Measurements from ENCODE around the gene PCDH15.

Gene PCDH15

GRCh38 chr10:54130394-54130793 is 670.6 kb downstream of the PCDH15 start:
- Histone ChIP-seq H3K4me1 (ENCODE audit: control insufficient read depth in 1 of 2, insufficient read depth in 1 of 2, low read depth in 1 of 2, low read length in 1 of 2) (no peaks in the 10 kb centered on the region), H3K4me3 (ENCODE audit: low read depth in 1 of 2, low read length in 1 of 2) (no peak overlapping the region), H3K9me3 (no peaks in the 10 kb centered on the region), H3K36me3 (no peaks in the 10 kb centered on the region), H3K27me3 (no peaks in the 10 kb centered on the region), H3K27ac (no peak overlapping the region)
- no peak for TF ChIP-seq CTCF (IDR thresholded peaks at IDR 0.05)

GRCh38 chr10:54125098-54125747 is 675.8 kb downstream of the PCDH15 start:
- H3K4me3 ChIP-seq (ENCODE audit: low read depth in 1 of 2, low read length in 1 of 2), result no peak overlapping the region
- no peak for TF ChIP-seq CTCF (IDR thresholded peaks at IDR 0.05)
- no peaks in the 10 kb centered on the region for H3K27me3 ChIP-seq
- H3K27ac ChIP-seq, result no peak overlapping the region
- H3K9me3 ChIP-seq, result no peaks in the 10 kb centered on the region
- no peaks in the 10 kb centered on the region for H3K36me3 ChIP-seq
- no peaks in the 10 kb centered on the region for H3K4me1 ChIP-seq (ENCODE audit: control insufficient read depth in 1 of 2, insufficient read depth in 1 of 2, low read depth in 1 of 2, low read length in 1 of 2)

GRCh38 chr10:54124209-54124885 is 676.7 kb downstream of the PCDH15 start:
- H3K27ac ChIP-seq, result no peak overlapping the region
- no peak for TF ChIP-seq CTCF (IDR thresholded peaks at IDR 0.05)
- no peaks in the 10 kb centered on the region for H3K27me3 ChIP-seq

GRCh38 chr10:54120806-54121205 is 680.2 kb downstream of the PCDH15 start:
- Histone ChIP-seq H3K9me3 (no peaks in the 10 kb centered on the region), H3K36me3 (no peaks in the 10 kb centered on the region), H3K4me1 (ENCODE audit: control insufficient read depth in 1 of 2, insufficient read depth in 1 of 2, low read depth in 1 of 2, low read length in 1 of 2) (no peaks in the 10 kb centered on the region), H3K4me3 (ENCODE audit: low read depth in 1 of 2, low read length in 1 of 2) (no peak overlapping the region), H3K27me3 (no peaks in the 10 kb centered on the region), H3K27ac (no peak overlapping the region)
- TF ChIP-seq CTCF (IDR thresholded peaks at IDR 0.05), result no peak

More at GRCh38 chr10:54124209-54124885, 676.7 kb downstream of the PCDH15 start:
- Histone ChIP-seq H3K4me1 (ENCODE audit: control insufficient read depth in 1 of 2, insufficient read depth in 1 of 2, low read depth in 1 of 2, low read length in 1 of 2) (no peaks in the 10 kb centered on the region), H3K9me3 (no peaks in the 10 kb centered on the region), H3K36me3 (no peaks in the 10 kb centered on the region), H3K4me3 (ENCODE audit: low read depth in 1 of 2, low read length in 1 of 2) (no peak overlapping the region)

- H3K4me1 ChIP-seq (ENCODE audit: control insufficient read depth in 1 of 2, insufficient read depth in 1 of 2, low read depth in 1 of 2, low read length in 1 of 2), result no peaks in the 10 kb centered on the region
- H3K27me3 ChIP-seq, result no peaks in the 10 kb centered on the region
- no peak overlapping the region for H3K4me3 ChIP-seq (ENCODE audit: low read depth in 1 of 2, low read length in 1 of 2)
- no peaks in the 10 kb centered on the region for H3K36me3 ChIP-seq
- H3K27ac ChIP-seq, result no peak overlapping the region
- no peak for TF ChIP-seq CTCF (IDR thresholded peaks at IDR 0.05)
- no peaks in the 10 kb centered on the region for H3K9me3 ChIP-seq
Observed at GRCh38 chr10:54108961-54109360, 692.1 kb downstream of the PCDH15 start.

Measured in neutrophil (primary cell).